Panc1 (cell line): Measurements from ENCODE around the gene MLLT3. TPM values are rescaled to one million over a fixed set of nuclear protein-coding genes. Genes with fewer than 3 reads are reported as not detected.

Source experiments
- ATAC-seq: fragments of 200-7000 bp; cut with Tn5 transposase; 2 replicates; pipeline ENCODE4 v1.9.1; 2020; ENCODE audit warnings: mild to moderate bottlenecking, moderate library complexity
- BruUV-seq: library from RNA; stranded (reverse); fragments of 400-500 nt; replicated peaks from 2 replicates; lab custom pipeline; 2021; lab: Mats Ljungman, UMichigan
- CTCF ChIA-PET: fragments of 300-600 bp; sonication (Branson Sonifier 250); formaldehyde crosslinking; loops from one replicate; lab custom pipeline; 2022; ENCODE audit warnings: antibody characterized with exemption; lab: Charles Lee
- POLR2A ChIA-PET: fragments of 300-600 bp; sonication (Branson Sonifier 250); formaldehyde crosslinking; loops from one replicate; lab custom pipeline; 2022; ENCODE audit warnings: antibody characterized with exemption; lab: Charles Lee
- DNase-seq: peaks from one replicate; pipeline ENCODE4 v3.0.0-alpha.2; 2010; ENCODE audit warnings: low read depth, low spot score
- H3K27ac ChIP-seq: 2 replicates; pipeline ENCODE4 v1.5.1; 2011; ENCODE audit warnings: mild to moderate bottlenecking, low read length, inconsistent platforms
- H3K27me3 ChIP-seq: fragments of 200-500 bp; sonication (Bioruptor generic); 2 replicates; pipeline ENCODE4 v1.6.0; 2014; ENCODE audit warnings: low read length, inconsistent platforms; ENCODE audit not compliant: control insufficient read depth, insufficient read depth
- H3K36me3 ChIP-seq: fragments of 200-500 bp; sonication (Bioruptor generic); 2 replicates; pipeline ENCODE4 v1.5.1; 2014; ENCODE audit warnings: inconsistent platforms, mild to moderate bottlenecking, low read length, moderate library complexity; ENCODE audit not compliant: control insufficient read depth, insufficient read depth
- H3K4me1 ChIP-seq: 2 replicates; pipeline ENCODE4 v1.5.1; 2011; ENCODE audit warnings: inconsistent platforms, mild to moderate bottlenecking, low read length, moderate library complexity; ENCODE audit not compliant: control insufficient read depth, insufficient read depth
- H3K4me3 ChIP-seq, 2 experiments: 2 replicates each; pipeline ENCODE4 v1.5.1; 2011 to 2012; ENCODE audit warnings: low read depth in 2 of 2, low read length in 2 of 2, mild to moderate bottlenecking in 2 of 2, inconsistent platforms in 1 of 2, moderate library complexity in 1 of 2
- H3K9me3 ChIP-seq: fragments of 200-500 bp; sonication (Bioruptor generic); 2 replicates; pipeline ENCODE4 v1.5.1; 2014; ENCODE audit warnings: low read depth, mild to moderate bottlenecking, inconsistent platforms, low read length, moderate library complexity; ENCODE audit not compliant: control insufficient read depth, insufficient read depth
- CTCF ChIP-seq: fragments of 450-650 bp; IDR thresholded peaks from 2 replicates; pipeline ENCODE4 v1.5.1; 2017; ENCODE audit warnings: mild to moderate bottlenecking
- POLR2AphosphoS5 ChIP-seq: IDR thresholded peaks from 2 replicates; pipeline ENCODE4 v1.6.1; 2012; ENCODE audit warnings: mild to moderate bottlenecking, low read depth, low read length, moderate library complexity
- REST ChIP-seq, 2 experiments: IDR thresholded peaks; 2 replicates each; pipeline ENCODE4 v1.6.1; 2011 to 2012; ENCODE audit warnings: low read depth in 2 of 2, control low read depth in 1 of 2, low read length in 1 of 2, mild to moderate bottlenecking in 1 of 2, moderate library complexity in 1 of 2; ENCODE audit not compliant: insufficient read depth in 1 of 2
- SIN3A ChIP-seq: IDR thresholded peaks from 2 replicates; pipeline ENCODE4 v1.6.1; 2012; ENCODE audit warnings: low read depth, mild to moderate bottlenecking, low read length, moderate library complexity, borderline replicate concordance; ENCODE audit not compliant: insufficient read depth
- TCF7L2 ChIP-seq: IDR thresholded peaks from 2 replicates; pipeline ENCODE4 v1.6.1; 2011; ENCODE audit warnings: mild to moderate bottlenecking, low read depth, low read length, inconsistent platforms
- in situ Hi-C: cut with HindIII; loops from 2 replicates; pipeline ENCODE4 v1.10.0; 2016; ENCODE audit warnings: low sequenced_read_pairs, low pct_unique_long_range_greater_than_20kb
- intact Hi-C: fragments of 100-400 bp; cut with micrococcal nuclease; formaldehyde crosslinking; loops from one replicate; pipeline ENCODE4 v1.10.0; 2022; ENCODE audit not compliant: unreplicated experiment
- total RNA-seq: library from RNA; stranded (reverse); gene quantifications from one replicate; pipeline ENCODE4 v1.2.1, GENCODE V29; 2021; ENCODE audit not compliant: unreplicated experiment

MLLT3 gene
- total RNA-seq, 1 experiment from 2014 or later: 0.49 TPM

GRCh38 chr9:20322212-20322611, 300.1 kb downstream of the MLLT3 start:
- no TSS peak for BruUV-seq
- TF ChIP-seq TCF7L2: no peak
- TF ChIP-seq SIN3A: no peak
- no peak for TF ChIP-seq POLR2AphosphoS5
- H3K9me3 ChIP-seq: no peaks in the 10 kb centered on the region
- POLR2A ChIA-PET: no interaction called here
- no peak overlapping the region for H3K4me3 ChIP-seq
- intact Hi-C loops: no loop called here
- no peak for ATAC-seq
- in situ Hi-C loops: no loop called here
- H3K27ac ChIP-seq: no peak overlapping the region
- no peaks in the 10 kb centered on the region for H3K4me1 ChIP-seq
- DNase-seq: no peak
- no peaks in the 10 kb centered on the region for H3K27me3 ChIP-seq
- CTCF ChIA-PET: no interaction called here
- no peaks in the 10 kb centered on the region for H3K36me3 ChIP-seq

DNA sequence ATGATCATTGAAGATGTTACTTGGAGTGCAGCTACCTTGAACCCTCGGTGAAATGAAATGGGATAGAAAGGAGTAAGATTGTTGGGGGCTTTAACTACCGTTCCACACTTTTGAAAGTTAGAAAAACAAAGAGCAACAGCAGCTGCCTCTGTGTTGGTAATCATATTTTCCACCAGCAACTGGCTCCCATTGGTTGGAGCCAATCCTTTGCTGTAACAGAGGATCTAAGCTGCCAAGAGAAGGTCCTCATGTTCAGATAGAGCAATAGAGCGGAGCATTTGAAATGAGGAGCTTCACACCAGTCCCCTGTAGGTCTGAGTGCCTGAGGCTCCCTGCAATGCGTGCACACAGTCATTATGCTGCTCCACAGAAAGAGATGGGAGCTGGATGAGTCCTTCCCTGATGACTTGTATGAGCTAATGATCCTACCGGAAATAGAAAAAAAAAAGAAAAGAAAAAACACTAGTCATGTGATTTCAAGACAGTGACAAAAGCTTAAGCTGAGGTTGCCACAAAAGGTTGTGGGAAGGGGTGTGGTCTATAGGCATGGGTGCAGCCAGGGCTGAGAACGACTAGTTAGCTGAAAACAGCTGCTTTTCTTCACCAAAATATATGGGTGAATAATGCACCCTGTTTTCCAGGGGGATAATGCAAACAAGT, 300.7 kb downstream of the MLLT3 start:
- DNase-seq: no peak

More for the DNA sequence above, 300.7 kb downstream of the MLLT3 start:
- no peaks in the 10 kb centered on the region for H3K4me1 ChIP-seq
- H3K4me3 ChIP-seq: no peak overlapping the region
- no peak for ATAC-seq
- TF ChIP-seq REST (IDR thresholded peaks at IDR 0.05; ENCODE audit: insufficient read depth in 1 of 2, low read depth in 2 of 2, low read length in 1 of 2) (no peak), SIN3A (no peak), CTCF (no peak), TCF7L2 (no peak), POLR2AphosphoS5 (no peak)
- intact Hi-C loops (no loop called here), in situ Hi-C loops (no loop called here)
- POLR2A ChIA-PET: no interaction called here
- H3K27me3 ChIP-seq: no peaks in the 10 kb centered on the region
- BruUV-seq: no TSS peak
- no peak overlapping the region for H3K27ac ChIP-seq
- H3K36me3 ChIP-seq: no peaks in the 10 kb centered on the region
- CTCF ChIA-PET: no interaction called here
- H3K9me3 ChIP-seq: no peaks in the 10 kb centered on the region
